NOMO-1 treated with DMSO at 0.1 percent for 48 hours (cell line): ENCODE measurements around the gene CALML6.
A peak's percentile ranks its signal among the peaks of the same experiment; 100 is the strongest.

Source experiments
- DNase-seq: peaks from one replicate; lab custom pipeline; 2025; ENCODE audit not compliant: unreplicated experiment; lab: John Stamatoyannopoulos, UW

CALML6 gene

GRCh38 chr1:1960480-1961196 lies 45.6 kb downstream of the CALML6 start:
- DNase-seq: no peak

- no peak for DNase-seq
These were observed 47.7 kb downstream of the CALML6 start for GRCh38 chr1:1962752-1963151.

- no peak for DNase-seq
These were observed 48.5 kb downstream of the CALML6 start for GRCh38 chr1:1963570-1963969.

- DNase-seq: no peak
These were observed 49.8 kb downstream of the CALML6 start for GRCh38 chr1:1964811-1965210.

- no peak for DNase-seq
These were observed 50.5 kb downstream of the CALML6 start for GRCh38 chr1:1965546-1965945.

- DNase-seq: peak; percentile 48
These were observed 51.1 kb downstream of the CALML6 start for GRCh38 chr1:1966071-1966740.
